Caco-2 (cell line): Measurements from ENCODE around the gene GRID1. TPM values are rescaled to one million over a fixed set of nuclear protein-coding genes. Genes with fewer than 3 reads are reported as not detected.

Experiments used
- BruUV-seq: library from RNA; stranded (reverse); fragments of 400-500 nt; replicated peaks from 2 replicates; lab custom pipeline; 2021; lab: Mats Ljungman, UMichigan
- CTCF ChIA-PET: fragments of 300-600 bp; sonication (Branson Sonifier 250); formaldehyde crosslinking; loops from one replicate; lab custom pipeline; 2022; ENCODE audit warnings: antibody characterized with exemption; lab: Charles Lee
- POLR2A ChIA-PET: fragments of 300-600 bp; sonication (Branson Sonifier 250); formaldehyde crosslinking; loops from one replicate; lab custom pipeline; 2022; ENCODE audit warnings: antibody characterized with exemption; lab: Charles Lee
- DNase-seq, 2 experiments: peaks; one replicate each; pipeline versions ENCODE4 v3.0.0 to v3.0.0-alpha.2; 2020 to 2022
- H3K27me3 ChIP-seq: replicated peaks from 2 replicates; pipeline ENCODE4 v1.6.0; 2011; ENCODE audit warnings: low read length; ENCODE audit not compliant: control insufficient read depth, insufficient read depth
- H3K36me3 ChIP-seq: 2 replicates; pipeline ENCODE4 v1.5.1; 2011; ENCODE audit warnings: low read length; ENCODE audit not compliant: control insufficient read depth, insufficient read depth
- H3K4me1 ChIP-seq: fragments of 250-450 bp; sonication (Bioruptor Pico); 2 replicates; pipeline ENCODE4 v1.5.1; 2020; ENCODE audit warnings: mild to moderate bottlenecking
- H3K4me3 ChIP-seq: 2 replicates; pipeline ENCODE4 v1.5.1; 2011; ENCODE audit warnings: low read depth, mild to moderate bottlenecking, control low read depth, low read length
- H3K9me3 ChIP-seq: fragments of 250-450 bp; sonication (Bioruptor Pico); 2 replicates; pipeline ENCODE4 v1.5.1; 2020; ENCODE audit warnings: mild to moderate bottlenecking, moderate library complexity
- H3K27ac Mint-ChIP-seq: one replicate; pipeline ENCODE4 v1.8.0; 2022; ENCODE audit warnings: mixed read lengths; ENCODE audit not compliant: unreplicated experiment
- H3K27me3 Mint-ChIP-seq: one replicate; pipeline ENCODE4 v1.8.0; 2022; ENCODE audit warnings: mixed read lengths; ENCODE audit not compliant: insufficient read depth, unreplicated experiment
- H3K36me3 Mint-ChIP-seq: one replicate; pipeline ENCODE4 v1.8.0; 2022; ENCODE audit warnings: mild to moderate bottlenecking, mixed read lengths; ENCODE audit not compliant: insufficient read depth, unreplicated experiment
- H3K4me1 Mint-ChIP-seq: one replicate; pipeline ENCODE4 v1.8.0; 2022; ENCODE audit warnings: low read depth, mixed read lengths; ENCODE audit not compliant: unreplicated experiment
- H3K4me3 Mint-ChIP-seq: one replicate; pipeline ENCODE4 v1.8.0; 2022; ENCODE audit warnings: mild to moderate bottlenecking, moderate library complexity, mixed read lengths; ENCODE audit not compliant: unreplicated experiment
- H3K9me3 Mint-ChIP-seq: one replicate; pipeline ENCODE4 v1.8.0; 2022; ENCODE audit warnings: mixed read lengths; ENCODE audit not compliant: unreplicated experiment
- CTCF ChIP-seq, 2 experiments: fragments of 200-600 bp in 1 of 2; IDR thresholded peaks; 1 replicate in 1 of 2; 2 replicates in 1 of 2; pipeline versions ENCODE4 v1.5.1 to v1.8.0; 2011 to 2022; ENCODE audit warnings: antibody characterized with exemption in 1 of 2, control low read depth in 1 of 2, inconsistent platforms in 1 of 2, low read depth in 1 of 2, low read length in 1 of 2, mild to moderate bottlenecking in 1 of 2, moderate library complexity in 1 of 2; ENCODE audit not compliant: insufficient read depth in 1 of 2, severe bottlenecking in 1 of 2, unreplicated experiment in 1 of 2
- intact Hi-C: fragments of 100-400 bp; cut with micrococcal nuclease; formaldehyde crosslinking; loops from one replicate; pipeline ENCODE4 v1.10.0; 2022; ENCODE audit not compliant: unreplicated experiment
- total RNA-seq: library from RNA; stranded (reverse); gene quantifications from 2 replicates; pipeline ENCODE4 v1.2.3, GENCODE V29; 2022

Gene GRID1
- total RNA-seq, 1 experiment from 2014 or later = 8.0 TPM

GRCh38 chr10:86343761-86344160 is 22.8 kb downstream of the GRID1 start:
- H3K36me3 Mint-ChIP-seq = no peaks in the 10 kb centered on the region
- no peaks in the 10 kb centered on the region for H3K27me3 ChIP-seq
- BruUV-seq = no TSS peak
- H3K27me3 Mint-ChIP-seq = no peaks in the 10 kb centered on the region
- H3K9me3 ChIP-seq = no peaks in the 10 kb centered on the region
- intact Hi-C loops = no loop called here
- TF ChIP-seq CTCF (IDR thresholded peaks at IDR 0.05; ENCODE audit: insufficient read depth in 1 of 2, low read depth in 1 of 2, low read length in 1 of 2, severe bottlenecking in 1 of 2, unreplicated experiment in 1 of 2) = no peak
- H3K4me1 ChIP-seq = peaks cover 27% of the 10 kb centered on the region
- H3K4me3 Mint-ChIP-seq = no peak overlapping the region
- H3K9me3 Mint-ChIP-seq = no peaks in the 10 kb centered on the region
- H3K4me3 ChIP-seq = no peak overlapping the region
- no peaks in the 10 kb centered on the region for H3K36me3 ChIP-seq
- CTCF ChIA-PET = no interaction called here
- H3K4me1 Mint-ChIP-seq = peaks cover 25% of the 10 kb centered on the region
- POLR2A ChIA-PET = no interaction called here
- DNase-seq = peak in 1 of 2 experiments; percentile 12
- no peak overlapping the region for H3K27ac Mint-ChIP-seq

- BruUV-seq = no TSS peak
- H3K4me1 ChIP-seq = peaks cover 26% of the 10 kb centered on the region
- H3K27me3 Mint-ChIP-seq = no peaks in the 10 kb centered on the region
- no peaks in the 10 kb centered on the region for H3K27me3 ChIP-seq
- peaks cover 23% of the 10 kb centered on the region for H3K4me1 Mint-ChIP-seq
- CTCF ChIA-PET = no interaction called here
- no peak overlapping the region for H3K4me3 ChIP-seq
- H3K4me3 Mint-ChIP-seq = no peak overlapping the region
- peak in 1 of 2 experiments; percentile 20 for DNase-seq
- no peaks in the 10 kb centered on the region for H3K9me3 Mint-ChIP-seq
- H3K36me3 Mint-ChIP-seq = no peaks in the 10 kb centered on the region
- no peak overlapping the region for H3K27ac Mint-ChIP-seq
- POLR2A ChIA-PET = no interaction called here
- H3K9me3 ChIP-seq = peaks cover 5% of the 10 kb centered on the region; the same call in 1 of the 2 replicates
- intact Hi-C loops = no loop called here
- no peak for TF ChIP-seq CTCF (IDR thresholded peaks at IDR 0.05; ENCODE audit: insufficient read depth in 1 of 2, low read depth in 1 of 2, low read length in 1 of 2, severe bottlenecking in 1 of 2, unreplicated experiment in 1 of 2)
- H3K36me3 ChIP-seq = no peaks in the 10 kb centered on the region
Observed at GRCh38 chr10:86342111-86342863, 24.3 kb downstream of the GRID1 start.

- no TSS peak for BruUV-seq
- Mint-ChIP-seq H3K4me3 (no peak overlapping the region), H3K4me1 (peaks cover 18% of the 10 kb centered on the region), H3K27me3 (no peaks in the 10 kb centered on the region), H3K36me3 (no peaks in the 10 kb centered on the region), H3K27ac (no peak overlapping the region), H3K9me3 (no peaks in the 10 kb centered on the region)
- intact Hi-C loops = no loop called here
- DNase-seq = peak in 1 of 2 experiments; percentile 18
- CTCF ChIA-PET = interaction anchor here (1.0 kb wide), 1 partner anchor 10 kb away, joined by 3 read pairs; no protein-coding TSS in a partner anchor
- Histone ChIP-seq H3K27me3 (no peaks in the 10 kb centered on the region), H3K4me1 (peaks cover 18% of the 10 kb centered on the region), H3K4me3 (no peak overlapping the region), H3K9me3 (peaks cover 5% of the 10 kb centered on the region; the same call in 1 of the 2 replicates), H3K36me3 (no peaks in the 10 kb centered on the region)
- POLR2A ChIA-PET = no interaction called here
- TF ChIP-seq CTCF (IDR thresholded peaks at IDR 0.05; ENCODE audit: insufficient read depth in 1 of 2, low read depth in 1 of 2, low read length in 1 of 2, severe bottlenecking in 1 of 2, unreplicated experiment in 1 of 2) = no peak
Observed at GRCh38 chr10:86341361-86341811, 25.2 kb downstream of the GRID1 start.
